ENCODE data around the gene UNC13D.

UNC13D gene

DNA sequence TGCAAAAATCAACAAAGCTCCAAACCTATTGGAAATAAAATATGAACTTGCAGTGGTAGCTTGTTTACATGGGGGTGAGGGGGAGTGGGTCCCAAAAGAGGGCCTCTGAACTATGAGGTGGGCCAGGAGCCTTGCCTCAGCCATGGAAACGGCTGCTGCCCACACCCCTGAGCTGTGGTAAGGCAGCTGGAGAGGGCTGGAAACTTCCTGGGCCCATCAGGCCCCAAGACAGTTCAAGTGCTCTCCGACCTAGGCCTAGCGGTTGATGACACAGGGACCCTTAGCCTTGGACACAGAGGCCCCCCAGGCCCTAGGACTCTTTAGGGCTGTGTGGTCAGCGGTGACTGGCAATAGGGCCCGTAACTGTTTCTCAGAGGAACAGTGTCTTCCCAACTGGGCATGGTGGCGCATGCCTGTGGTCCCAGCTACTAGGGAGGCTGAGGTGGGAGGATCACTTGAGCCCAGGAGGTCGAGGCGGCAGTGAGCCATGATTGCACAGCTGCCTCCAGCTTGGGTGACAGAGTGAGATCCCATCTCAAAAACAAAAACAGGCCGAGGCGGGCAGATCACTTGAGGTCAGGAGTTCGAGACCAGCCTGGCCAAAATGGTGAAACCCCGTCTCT is 18.3 kb downstream of the UNC13D start:
- H3K27ac ChIP-seq: no peak overlapping the region
- no peak for TF ChIP-seq CTCF (conservative IDR thresholded peaks at IDR 0.05)

DNA sequence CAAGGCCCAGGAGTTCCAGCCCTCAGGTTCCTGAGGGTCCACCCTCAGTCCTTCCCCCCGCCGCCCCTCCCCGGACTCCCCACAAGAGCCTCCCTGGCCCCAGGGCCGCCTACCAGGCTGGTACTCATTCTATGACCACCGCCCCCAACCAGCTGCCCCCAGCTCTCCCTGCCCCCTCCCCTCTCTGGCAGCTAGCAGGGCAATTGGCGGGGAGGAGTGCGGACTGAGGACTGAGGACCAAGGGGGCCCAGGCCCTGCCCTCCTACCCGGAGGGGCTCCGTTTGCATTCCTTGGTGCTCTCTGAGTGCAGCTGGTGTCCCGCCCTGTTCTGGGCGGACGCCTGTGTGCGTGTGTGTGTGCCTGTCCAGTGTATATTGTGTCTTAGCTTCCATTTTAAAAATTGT is 19.1 kb downstream of the UNC13D start:
- TF ChIP-seq CTCF (conservative IDR thresholded peaks at IDR 0.05): no peak
- no peak overlapping the region for H3K27ac ChIP-seq

- no peak overlapping the region for H3K27ac ChIP-seq
- TF ChIP-seq CTCF (conservative IDR thresholded peaks at IDR 0.05): no peak
These were observed 19.5 kb downstream of the UNC13D start for GRCh38 chr17:75824666-75825065.

- peak overlapping the region; percentile 80 for H3K27ac ChIP-seq
- TF ChIP-seq CTCF (conservative IDR thresholded peaks at IDR 0.05): no peak
These were observed 20.1 kb downstream of the UNC13D start for GRCh38 chr17:75824050-75824552.

DNA sequence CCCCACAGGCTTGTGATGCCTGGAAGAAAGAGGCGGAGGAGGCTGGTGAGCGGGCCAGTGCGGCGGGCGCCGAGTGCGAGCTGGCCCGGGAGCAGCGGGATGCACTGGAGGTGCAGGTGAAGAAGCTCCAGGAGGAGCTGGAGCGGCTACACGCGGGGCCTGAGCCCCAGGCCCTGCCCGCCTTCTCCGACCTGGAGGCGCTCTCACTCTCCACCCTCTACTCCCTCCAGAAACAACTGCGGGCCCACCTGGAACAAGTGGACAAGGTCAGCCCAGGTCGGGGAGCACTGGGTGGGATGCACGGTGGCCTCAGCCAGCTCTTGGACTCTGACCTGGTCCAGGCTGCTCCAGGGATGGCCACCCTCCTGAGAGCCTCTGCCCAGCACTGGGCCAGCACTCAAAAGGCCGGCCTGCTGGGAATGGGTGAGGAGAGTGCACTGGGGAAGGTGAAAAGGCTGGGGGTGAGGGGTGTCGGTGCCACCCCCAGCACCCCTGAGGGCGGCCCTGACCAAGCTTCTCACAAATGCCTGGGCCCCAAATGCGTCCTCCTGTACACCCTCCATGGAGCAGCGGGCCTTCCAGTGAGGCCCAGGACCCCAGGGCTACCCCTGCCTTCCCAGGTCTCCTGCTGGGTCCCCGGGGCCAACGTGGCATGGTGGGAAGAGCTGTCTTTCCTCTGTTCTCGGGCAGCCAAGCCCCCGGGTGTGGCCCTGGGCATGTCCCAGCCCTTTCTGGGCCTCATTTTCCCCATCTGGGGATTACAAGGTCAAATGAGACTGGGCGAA is 20.8 kb downstream of the UNC13D start:
- peak overlapping the region; percentile 80 for H3K27ac ChIP-seq
- TF ChIP-seq CTCF (conservative IDR thresholded peaks at IDR 0.05): no peak

- no peak for TF ChIP-seq CTCF (conservative IDR thresholded peaks at IDR 0.05)
- peak overlapping the region; percentile 80 for H3K27ac ChIP-seq
These were observed 21.4 kb downstream of the UNC13D start for GRCh38 chr17:75822800-75823166.

- no peak for TF ChIP-seq CTCF (conservative IDR thresholded peaks at IDR 0.05)
- peak overlapping the region; percentile 80 for H3K27ac ChIP-seq
These were observed 21.9 kb downstream of the UNC13D start for GRCh38 chr17:75822119-75822799.
